ENCODE measurements around the gene TTLL12. TPM values are rescaled to one million over a fixed set of nuclear protein-coding genes. Genes with fewer than 3 reads are reported as not detected.
A peak's percentile ranks its signal among the peaks of the same experiment; 100 is the strongest.

TTLL12 gene
- polyA plus RNA-seq, 1 donor = 15.3 TPM

DNA sequence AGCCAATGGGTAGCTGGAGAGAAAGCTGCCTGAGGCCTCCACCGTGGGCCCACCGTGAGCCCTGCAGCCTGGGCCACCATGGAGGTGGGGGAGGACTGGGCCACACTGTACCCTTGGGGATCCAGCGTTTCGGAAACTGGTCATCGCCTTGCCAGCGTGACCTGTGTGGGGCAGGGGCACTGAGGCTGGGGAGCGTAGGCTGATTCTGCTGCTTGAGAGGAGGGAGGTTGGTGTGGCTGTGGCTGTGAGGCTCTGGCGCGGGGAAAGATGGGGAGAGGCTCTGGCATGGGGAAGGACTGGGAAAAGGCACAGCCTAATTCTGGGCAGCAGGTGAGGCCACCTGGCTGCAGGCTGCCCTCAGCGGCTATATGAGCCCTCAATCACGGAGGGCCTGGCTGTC, 12.6 kb upstream of the TTLL12 start:
- DNase-seq (ENCODE audit: low read depth) = no peak

GRCh38 chr22:43198936-43199335, 12.0 kb upstream of the TTLL12 start:
- no peak for DNase-seq (ENCODE audit: low read depth)

- no peak for DNase-seq (ENCODE audit: low read depth)
Observed at GRCh38 chr22:43198126-43198525, 11.2 kb upstream of the TTLL12 start.

GRCh38 chr22:43197271-43197941, 10.5 kb upstream of the TTLL12 start:
- DNase-seq (ENCODE audit: low read depth) = no peak

DNA sequence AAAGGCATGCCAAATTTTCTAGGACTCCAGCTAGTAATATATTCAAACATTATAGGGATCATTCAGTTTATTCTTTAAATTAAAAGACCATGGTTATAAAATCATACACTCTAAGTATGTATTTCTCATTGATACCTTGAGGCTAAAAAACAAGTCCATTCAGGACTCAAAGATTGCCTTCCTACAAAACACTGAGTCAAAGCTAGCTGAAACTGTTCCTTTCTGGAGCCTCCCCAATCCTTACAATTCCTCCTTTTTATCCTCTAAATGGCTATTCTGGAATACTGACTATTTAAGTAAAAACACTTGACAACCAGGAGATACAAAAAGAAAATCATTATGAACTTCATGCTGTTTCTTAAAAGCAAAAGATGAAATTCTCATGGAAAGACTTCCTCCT, 4.9 kb upstream of the TTLL12 start:
- DNase-seq (ENCODE audit: low read depth) = no peak

DNA sequence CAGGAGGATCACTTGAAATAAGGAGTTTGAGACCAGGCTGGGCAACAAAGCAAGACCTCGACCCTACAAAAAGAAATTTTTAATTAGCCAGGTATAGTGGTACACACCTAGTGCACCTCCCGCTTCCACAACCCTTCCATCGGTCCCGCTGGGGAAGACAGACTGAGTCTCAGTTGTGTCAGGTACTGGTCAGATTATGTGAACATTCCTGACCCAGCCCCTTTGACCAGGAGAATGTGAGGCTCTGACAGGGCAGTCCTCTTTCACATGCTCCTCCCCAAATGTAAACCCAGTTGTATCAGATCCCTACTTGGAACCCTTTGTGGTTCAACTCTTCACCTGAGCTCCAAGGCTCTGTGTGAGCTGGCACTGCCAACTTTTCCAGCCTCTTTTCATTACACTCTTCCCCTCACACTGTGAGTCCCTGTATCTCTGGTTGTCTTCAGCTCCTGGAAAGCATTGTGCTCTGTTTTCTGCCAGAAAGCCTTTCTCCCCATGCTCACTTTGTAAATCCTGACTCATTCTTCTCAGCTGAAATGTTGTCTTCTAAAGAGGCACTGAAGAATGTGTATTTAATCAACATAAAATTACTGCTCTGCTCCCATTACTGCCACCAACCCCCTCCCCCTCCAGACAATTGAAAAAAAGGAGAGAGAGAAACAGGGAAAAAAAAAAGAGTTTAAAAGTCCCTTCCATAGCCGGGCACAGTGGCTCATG, 2.1 kb upstream of the TTLL12 start:
- DNase-seq (ENCODE audit: low read depth) = no peak

DNA sequence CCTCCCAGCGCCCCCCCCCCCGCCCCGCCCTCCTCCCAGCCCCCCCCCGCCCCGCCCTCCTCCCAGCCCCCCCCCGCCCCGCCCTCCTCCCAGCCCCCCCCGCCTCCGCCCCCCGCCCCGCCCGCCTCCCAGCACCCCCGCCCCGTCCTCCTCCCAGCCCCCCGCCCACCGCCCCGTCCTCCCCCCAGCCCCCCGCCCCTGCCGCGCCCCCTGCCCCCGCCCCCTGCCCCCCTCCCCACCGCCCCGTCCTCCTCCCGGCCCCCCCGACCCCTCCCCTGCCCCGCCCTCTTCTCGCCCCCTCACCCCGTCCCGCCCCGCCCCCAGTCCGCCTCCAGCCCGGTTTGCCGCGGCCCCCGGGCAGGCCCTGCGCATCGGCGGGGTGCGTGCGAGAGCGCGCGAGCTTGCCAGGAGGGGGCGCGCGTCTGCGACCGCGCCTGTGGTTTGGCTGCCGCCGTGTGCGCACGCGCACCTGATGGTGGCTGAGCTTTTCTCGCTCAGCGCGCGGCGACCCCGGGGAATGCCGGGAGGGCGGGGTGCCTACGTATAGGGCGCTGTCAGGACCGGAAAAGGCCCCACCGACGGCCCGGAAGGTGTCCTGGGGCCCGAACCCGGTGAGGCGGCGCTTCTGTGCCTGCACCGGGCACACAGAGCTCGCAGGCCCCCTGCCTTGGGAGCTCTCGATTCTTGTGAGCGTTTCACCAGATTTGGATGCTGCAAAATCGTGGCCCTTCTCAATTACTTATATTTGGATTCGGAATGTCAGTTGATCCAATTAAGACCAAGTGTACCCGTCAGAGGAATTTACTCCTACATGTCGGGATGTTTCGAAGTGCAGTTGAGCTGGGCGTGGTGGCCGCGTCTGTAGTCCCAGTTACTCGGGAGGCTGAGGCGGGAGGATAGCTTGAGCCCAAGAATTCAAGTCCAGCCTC, 501 bp upstream of the TTLL12 start:
- DNase-seq (ENCODE audit: low read depth) = peak; percentile 95

DNA sequence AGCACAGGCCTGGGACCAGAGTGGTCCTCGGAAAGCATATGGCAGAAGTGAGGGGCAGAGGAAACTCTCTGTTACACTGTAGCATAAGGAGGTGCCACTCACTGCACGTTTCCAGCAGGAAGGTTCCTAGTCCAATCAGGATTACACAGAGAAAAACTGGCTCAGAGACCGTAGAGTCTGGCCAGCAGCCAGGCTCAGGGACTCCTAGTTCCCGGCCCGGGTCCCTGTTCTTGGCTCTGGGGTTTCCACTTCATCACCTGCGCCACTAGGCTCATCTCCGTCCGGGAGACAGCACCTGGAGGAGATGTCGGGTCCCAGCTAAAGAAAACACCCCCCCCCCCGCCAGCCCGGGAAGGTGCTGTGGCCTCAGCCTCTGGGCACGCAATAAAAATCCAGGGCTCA, 1.1 kb downstream of the TTLL12 start:
- DNase-seq (ENCODE audit: low read depth) = no peak

GRCh38 chr22:43183496-43184277, 3.2 kb downstream of the TTLL12 start:
- DNase-seq (ENCODE audit: low read depth) = no peak

GRCh38 chr22:43182726-43183125, 4.2 kb downstream of the TTLL12 start:
- DNase-seq (ENCODE audit: low read depth) = no peak

DNA sequence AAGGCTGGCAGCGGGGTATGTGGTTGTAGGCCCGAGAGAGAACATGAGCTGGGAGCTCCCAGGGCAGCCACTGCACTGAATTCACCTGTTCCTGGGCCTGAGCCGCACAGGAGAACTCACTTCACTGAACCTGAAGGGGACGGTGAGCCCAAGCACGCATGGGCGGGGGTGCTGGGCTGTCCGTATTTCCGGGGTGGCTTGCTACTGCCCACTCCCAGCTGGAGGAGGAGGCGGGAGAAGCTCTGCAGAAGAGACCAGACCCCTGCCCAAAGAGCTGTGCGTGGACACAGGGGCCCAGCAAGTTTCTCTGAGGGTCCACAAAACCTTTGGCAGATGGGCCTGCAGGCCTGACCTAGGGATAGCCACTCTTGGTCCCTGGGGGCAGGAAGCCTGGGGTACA, 4.8 kb downstream of the TTLL12 start:
- DNase-seq (ENCODE audit: low read depth) = no peak

- no peak for DNase-seq (ENCODE audit: low read depth)
Observed at GRCh38 chr22:43181321-43182076, 5.4 kb downstream of the TTLL12 start.

- DNase-seq (ENCODE audit: low read depth) = no peak
Observed at GRCh38 chr22:43180670-43181069, 6.3 kb downstream of the TTLL12 start.

- no peak for DNase-seq (ENCODE audit: low read depth)
Observed at GRCh38 chr22:43179911-43180195, 7.1 kb downstream of the TTLL12 start.

DNA sequence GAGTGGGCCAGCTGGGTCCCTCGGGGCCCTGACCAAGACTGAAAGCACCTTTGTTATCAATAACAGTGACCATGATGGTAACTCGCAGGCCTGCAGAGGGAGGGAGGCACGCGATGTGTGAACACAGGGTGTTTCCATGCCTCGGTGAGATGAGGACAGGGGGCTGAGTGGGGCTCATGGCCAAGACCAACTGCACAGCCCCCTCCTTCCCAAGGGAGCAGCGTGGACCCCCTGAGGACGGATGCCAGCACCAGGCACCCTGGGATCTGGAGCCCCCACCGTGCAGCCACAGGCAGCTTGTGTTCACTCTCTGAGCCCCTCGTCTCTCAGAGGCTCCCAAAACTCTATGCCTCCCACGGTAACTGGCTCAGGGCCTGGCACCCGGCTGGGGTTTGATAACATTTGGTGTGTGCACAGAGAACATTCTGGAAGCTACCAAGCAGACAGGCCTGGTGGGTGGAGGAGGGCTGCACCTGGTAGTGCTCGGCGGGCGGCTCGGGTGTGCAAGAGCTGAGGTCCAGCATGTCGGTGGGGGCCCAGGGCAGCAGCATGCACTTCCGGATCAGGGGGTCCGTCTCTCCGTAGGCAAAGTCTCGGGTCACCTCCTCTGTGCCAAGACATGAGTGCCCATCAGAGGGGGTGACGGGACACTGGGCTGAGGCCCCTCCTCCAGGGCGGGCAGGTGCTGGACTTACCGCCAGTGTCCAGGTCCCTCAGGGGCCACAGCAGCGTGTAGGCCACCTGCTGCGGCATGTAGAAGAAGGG, 7.6 kb downstream of the TTLL12 start:
- no peak for DNase-seq (ENCODE audit: low read depth)

DNA sequence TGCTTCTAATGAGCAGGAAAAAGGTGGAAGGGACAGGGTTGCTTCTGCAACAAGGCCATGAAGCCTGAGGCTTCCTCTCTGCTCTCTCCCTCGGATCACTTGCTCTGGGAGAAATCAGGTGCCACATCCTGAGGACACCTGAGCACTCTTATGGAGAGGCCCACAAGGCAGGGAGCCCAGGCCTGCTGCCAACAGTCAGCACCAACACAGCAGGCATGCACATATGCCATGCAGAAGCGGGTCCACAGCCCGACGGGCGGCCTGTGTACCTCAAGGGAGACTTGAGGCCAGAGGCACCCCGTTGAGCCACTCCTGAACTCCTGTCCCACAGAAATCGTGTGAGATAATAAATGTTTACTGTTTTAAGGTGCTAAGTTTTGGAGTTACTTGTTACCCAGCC, 9.5 kb downstream of the TTLL12 start:
- no peak for DNase-seq (ENCODE audit: low read depth)

DNA sequence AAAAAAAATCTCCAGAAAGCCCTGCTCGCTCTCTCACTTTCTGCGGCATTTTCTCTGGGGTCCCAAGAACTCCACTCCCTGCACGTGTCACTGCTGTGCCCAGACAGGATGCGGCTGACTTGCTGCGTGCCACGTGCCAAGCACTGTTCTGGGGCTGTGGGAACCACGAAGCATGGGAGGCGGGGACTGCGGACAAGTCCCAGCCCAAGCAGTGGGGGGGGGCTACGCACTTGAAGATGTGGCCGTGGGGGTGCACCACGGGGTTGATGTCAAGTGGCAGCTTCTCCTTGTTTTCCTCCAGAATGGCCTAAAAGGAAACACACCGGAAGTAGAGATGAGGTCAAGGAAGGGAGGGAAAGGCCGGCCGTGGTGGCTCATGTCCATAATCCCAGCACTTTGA, 10.8 kb downstream of the TTLL12 start:
- DNase-seq (ENCODE audit: low read depth) = no peak

- DNase-seq (ENCODE audit: low read depth) = no peak
Observed at GRCh38 chr22:43174941-43175531, 11.9 kb downstream of the TTLL12 start.

- no peak for DNase-seq (ENCODE audit: low read depth)
Observed at GRCh38 chr22:43173976-43174720, 12.8 kb downstream of the TTLL12 start.
